WERI-Rb-1 (cell line): ENCODE results near the gene IGSF3.

Source experiments
- DNase-seq: peaks from one replicate; pipeline ENCODE4 v3.0.0-alpha.2; 2020
- H3K27ac ChIP-seq: fragments of 250-450 bp; sonication (Bioruptor Pico); 2 replicates; pipeline ENCODE4 v1.5.1; 2020; ENCODE audit warnings: mild to moderate bottlenecking, moderate library complexity
- H3K27me3 ChIP-seq: fragments of 250-450 bp; sonication (Bioruptor Pico); 2 replicates; pipeline ENCODE4 v1.5.1; 2021; ENCODE audit warnings: mild to moderate bottlenecking, low read depth, moderate library complexity; ENCODE audit not compliant: insufficient read depth, severe bottlenecking
- H3K36me3 ChIP-seq: fragments of 250-450 bp; sonication (Bioruptor Pico); 2 replicates; pipeline ENCODE4 v1.5.1; 2020; ENCODE audit warnings: mild to moderate bottlenecking, moderate library complexity
- H3K4me3 ChIP-seq: 2 replicates; pipeline ENCODE4 v1.5.1; 2011; ENCODE audit warnings: low read depth, mild to moderate bottlenecking, control low read depth, low read length
- H3K9me3 ChIP-seq: fragments of 250-450 bp; sonication (Bioruptor Pico); 2 replicates; pipeline ENCODE4 v1.5.1; 2021; ENCODE audit warnings: mild to moderate bottlenecking, moderate library complexity; ENCODE audit not compliant: severe bottlenecking
- TF ChIP-seq, protein P1 (sequence below): IDR thresholded peaks from 2 replicates; pipeline ENCODE4 v1.5.1; 2011; ENCODE audit warnings: low read depth, mild to moderate bottlenecking, control low read depth, inconsistent platforms, low read length

IGSF3 gene

GRCh38 chr1:116561563-116561962 lies 106.0 kb downstream of the IGSF3 start:
- Histone ChIP-seq H3K27ac (no peak overlapping the region), H3K9me3 (peaks cover 3% of the 10 kb centered on the region), H3K36me3 (no peaks in the 10 kb centered on the region), H3K4me3 (no peak overlapping the region), H3K27me3 (no peaks in the 10 kb centered on the region)
- TF ChIP-seq, protein P1, sequence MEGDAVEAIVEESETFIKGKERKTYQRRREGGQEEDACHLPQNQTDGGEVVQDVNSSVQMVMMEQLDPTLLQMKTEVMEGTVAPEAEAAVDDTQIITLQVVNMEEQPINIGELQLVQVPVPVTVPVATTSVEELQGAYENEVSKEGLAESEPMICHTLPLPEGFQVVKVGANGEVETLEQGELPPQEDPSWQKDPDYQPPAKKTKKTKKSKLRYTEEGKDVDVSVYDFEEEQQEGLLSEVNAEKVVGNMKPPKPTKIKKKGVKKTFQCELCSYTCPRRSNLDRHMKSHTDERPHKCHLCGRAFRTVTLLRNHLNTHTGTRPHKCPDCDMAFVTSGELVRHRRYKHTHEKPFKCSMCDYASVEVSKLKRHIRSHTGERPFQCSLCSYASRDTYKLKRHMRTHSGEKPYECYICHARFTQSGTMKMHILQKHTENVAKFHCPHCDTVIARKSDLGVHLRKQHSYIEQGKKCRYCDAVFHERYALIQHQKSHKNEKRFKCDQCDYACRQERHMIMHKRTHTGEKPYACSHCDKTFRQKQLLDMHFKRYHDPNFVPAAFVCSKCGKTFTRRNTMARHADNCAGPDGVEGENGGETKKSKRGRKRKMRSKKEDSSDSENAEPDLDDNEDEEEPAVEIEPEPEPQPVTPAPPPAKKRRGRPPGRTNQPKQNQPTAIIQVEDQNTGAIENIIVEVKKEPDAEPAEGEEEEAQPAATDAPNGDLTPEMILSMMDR: no peak
- no peak for DNase-seq

DNA sequence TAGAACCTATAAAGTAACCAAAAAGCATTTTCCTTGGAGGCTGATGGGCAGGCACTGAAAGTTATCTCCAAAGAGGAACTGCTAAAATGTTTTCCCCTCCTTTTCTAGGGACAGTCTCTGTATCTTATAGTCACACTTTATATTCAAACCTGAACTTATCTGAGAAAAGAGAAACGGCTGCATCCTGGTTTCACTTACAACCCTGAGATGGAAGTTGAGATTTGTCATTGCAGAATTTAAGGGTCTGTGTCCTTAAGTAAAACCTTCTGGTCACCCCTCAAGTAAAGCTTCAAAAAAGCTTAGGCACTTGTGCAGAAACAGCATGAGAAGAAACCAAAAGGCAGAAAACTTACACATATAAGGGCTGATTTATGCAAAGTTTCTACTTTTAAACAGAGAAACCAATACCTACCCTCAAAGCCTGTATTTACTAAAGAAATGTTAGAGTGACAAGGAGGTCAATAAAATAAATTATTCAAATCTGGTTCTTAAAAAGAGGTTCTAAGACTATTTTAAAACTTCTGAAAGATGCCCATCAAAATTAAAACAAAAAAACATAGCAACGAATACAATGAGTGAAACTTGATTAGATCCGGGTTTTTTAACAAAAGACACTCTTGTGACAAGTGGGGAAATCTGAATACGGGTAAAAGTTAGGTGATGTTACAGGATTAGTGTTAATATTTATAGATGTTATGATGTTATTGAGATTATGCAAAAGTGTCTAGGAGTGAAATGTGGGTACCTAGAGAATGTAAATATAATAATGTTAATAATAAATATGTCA lies 106.6 kb downstream of the IGSF3 start:
- no peak for DNase-seq
- TF ChIP-seq, protein P1: no peak
- H3K27ac ChIP-seq: no peak overlapping the region
- peaks cover 3% of the 10 kb centered on the region for H3K9me3 ChIP-seq
- H3K36me3 ChIP-seq: no peaks in the 10 kb centered on the region
- H3K27me3 ChIP-seq: no peaks in the 10 kb centered on the region
- H3K4me3 ChIP-seq: no peak overlapping the region

DNA sequence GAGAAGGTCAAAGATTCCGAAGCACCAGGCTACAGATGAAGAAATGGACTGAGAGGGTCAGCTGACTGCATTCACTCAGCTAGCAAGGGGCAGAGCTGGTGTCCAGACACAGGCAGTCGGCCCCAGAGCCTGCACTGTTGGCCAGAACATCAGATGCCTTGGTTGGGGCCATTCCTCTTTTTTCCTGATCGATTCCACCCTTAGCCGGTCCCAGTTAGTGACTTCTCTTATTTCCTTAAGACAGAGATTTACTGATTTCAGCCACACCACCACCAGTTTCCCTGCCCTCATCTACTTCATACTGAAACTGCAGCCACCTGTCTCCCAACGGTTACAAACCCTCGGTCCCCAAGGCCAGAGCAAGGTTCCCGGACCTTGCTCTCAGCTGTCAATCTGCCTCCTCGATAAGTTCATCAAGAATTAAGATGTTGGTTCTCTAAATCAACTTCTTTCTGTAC lies 108.2 kb downstream of the IGSF3 start:
- H3K27ac ChIP-seq: no peak overlapping the region
- no peak overlapping the region for H3K4me3 ChIP-seq
- H3K36me3 ChIP-seq: no peaks in the 10 kb centered on the region
- TF ChIP-seq, protein P1: no peak
- H3K9me3 ChIP-seq: peaks cover 3% of the 10 kb centered on the region
- DNase-seq: no peak
- no peaks in the 10 kb centered on the region for H3K27me3 ChIP-seq

DNA sequence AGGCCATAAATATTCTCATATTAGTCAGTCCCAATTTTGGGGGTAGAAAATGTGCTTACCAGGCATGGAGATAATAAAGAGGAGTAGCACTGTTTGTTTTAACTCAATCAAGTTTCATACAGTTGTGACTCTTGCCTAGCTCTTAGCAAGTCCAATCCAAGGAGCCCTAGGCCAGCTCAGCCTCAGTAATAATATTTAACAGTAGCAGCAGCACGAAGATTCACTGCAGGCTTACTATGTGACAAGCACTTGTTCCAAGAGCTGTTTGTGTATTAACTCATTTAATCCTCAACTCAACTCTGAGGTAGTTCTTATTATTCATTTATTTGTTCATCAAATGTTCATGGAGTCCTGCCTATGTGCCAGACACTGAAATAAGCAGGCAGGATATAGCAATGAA lies 109.0 kb downstream of the IGSF3 start:
- TF ChIP-seq, protein P1: no peak
- DNase-seq: no peak
- H3K9me3 ChIP-seq: peaks cover 2% of the 10 kb centered on the region
- H3K36me3 ChIP-seq: no peaks in the 10 kb centered on the region
- H3K27ac ChIP-seq: no peak overlapping the region
- no peak overlapping the region for H3K4me3 ChIP-seq
- no peaks in the 10 kb centered on the region for H3K27me3 ChIP-seq

GRCh38 chr1:116558140-116558549 lies 109.4 kb downstream of the IGSF3 start:
- Histone ChIP-seq H3K36me3 (no peaks in the 10 kb centered on the region), H3K27ac (no peak overlapping the region), H3K4me3 (no peak overlapping the region), H3K9me3 (no peaks in the 10 kb centered on the region), H3K27me3 (no peaks in the 10 kb centered on the region)
- DNase-seq: no peak
- TF ChIP-seq, protein P1: no peak
